GM21786 (cell line): Measurements from ENCODE around the gene C16orf54.
"Not testable (repeated sequence)": the region's sequence is repeated elsewhere in the genome, so short reads cannot be mapped to it uniquely, and the experiment has no call there.

Source experiments
- ATAC-seq: cut with Tn5 transposase; IDR thresholded peaks from one replicate; pipeline ENCODE4 v1.9.1; 2021; ENCODE audit not compliant: unreplicated experiment

Gene C16orf54

DNA sequence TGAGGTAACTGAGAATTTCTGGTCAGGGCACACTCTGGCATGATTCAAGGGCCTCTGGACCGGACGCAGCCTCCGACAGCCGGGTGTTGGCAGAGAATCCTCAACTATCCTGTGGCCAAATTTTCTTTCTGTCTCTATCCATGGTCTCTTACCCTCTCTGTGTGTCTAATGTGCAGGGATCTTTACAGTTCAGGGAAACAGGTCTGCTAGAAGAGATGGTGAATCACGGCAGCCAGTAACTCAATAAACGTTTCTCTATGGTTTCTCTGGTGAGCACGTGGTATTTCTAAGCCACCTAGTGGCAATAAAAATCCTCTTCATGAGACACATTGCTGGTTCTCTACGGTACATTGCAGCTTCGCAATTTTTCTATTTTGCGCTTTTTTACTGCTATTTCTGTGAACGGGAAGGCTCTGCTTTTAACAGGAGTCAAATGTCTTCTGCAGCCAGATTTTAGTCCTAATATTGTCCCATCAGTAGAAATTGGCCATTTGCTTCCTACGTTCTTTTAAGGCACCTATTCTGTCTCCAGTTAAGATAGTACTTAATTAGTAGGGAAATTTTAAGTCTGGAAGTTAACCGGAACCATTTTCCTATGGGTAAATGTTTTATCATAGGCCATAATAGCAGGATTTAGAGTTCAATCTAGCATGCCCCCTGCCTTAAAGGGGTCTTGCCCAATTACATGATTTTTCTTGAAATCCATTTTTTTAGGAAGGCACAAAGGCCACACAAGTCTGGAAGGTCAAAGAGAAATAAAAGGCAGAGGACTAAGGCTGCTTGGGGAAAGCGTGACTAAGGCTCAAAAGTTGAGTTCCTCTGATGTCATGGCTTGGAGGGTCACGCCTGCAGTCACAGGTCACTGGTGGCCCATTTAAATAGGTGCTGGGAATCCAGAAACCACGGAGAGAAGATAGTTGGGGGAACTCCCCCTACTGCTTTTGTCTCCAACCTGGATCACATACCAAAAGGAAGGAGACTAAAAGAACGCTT, 35.3 kb downstream of the C16orf54 start:
- ATAC-seq: no peak

DNA sequence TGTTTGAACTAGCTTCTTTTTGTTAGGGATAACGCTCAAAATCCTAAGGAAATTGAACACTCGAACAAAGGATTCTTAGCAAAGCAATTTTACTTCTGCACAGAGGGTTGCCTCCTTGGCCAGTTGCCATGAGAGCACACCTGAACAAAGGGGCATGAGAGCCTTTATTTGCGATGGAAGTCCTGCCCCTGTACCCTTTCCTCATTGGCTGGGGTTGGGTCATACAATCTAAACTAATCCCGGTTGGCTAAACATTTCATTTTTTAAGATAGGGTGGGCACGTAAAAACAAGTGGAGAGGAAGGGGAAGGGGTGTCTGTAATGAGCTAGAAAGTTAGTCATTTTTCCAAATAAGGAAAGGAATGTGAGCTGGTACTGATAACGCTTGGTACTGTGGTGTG, 36.1 kb downstream of the C16orf54 start:
- ATAC-seq: not testable (repeated sequence)

DNA sequence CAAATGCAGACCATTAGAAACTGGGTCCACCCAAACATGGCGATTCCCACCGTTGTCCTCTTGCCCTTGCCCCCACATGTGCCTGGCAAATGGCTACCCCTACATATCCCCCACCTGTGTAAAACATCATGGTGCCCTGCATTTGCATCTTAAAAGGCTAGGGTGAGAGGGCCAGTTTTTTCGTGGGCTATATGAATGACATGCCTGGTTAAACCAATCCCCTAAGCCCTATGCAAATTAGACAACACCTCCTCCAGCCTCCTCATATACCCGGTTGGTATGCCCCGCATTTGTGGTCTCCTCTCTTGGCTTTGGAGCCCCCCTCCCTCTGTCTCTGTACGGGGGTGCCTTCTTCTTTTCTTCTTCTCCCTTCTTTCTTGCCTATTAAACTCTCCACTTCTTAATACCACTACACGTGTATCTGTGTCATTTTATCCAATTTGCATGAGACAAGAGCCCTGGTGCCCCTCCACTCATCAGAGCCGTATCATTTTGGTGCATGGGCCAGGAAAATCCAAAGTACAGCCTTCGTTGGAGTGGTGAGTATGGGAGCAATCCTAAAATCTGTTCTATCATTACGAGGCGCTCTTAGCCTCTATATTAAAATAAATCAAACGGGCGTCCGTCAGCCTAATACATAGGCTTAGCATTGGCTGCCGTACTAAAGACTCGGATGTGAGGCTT, 36.7 kb downstream of the C16orf54 start:
- no peak for ATAC-seq

DNA sequence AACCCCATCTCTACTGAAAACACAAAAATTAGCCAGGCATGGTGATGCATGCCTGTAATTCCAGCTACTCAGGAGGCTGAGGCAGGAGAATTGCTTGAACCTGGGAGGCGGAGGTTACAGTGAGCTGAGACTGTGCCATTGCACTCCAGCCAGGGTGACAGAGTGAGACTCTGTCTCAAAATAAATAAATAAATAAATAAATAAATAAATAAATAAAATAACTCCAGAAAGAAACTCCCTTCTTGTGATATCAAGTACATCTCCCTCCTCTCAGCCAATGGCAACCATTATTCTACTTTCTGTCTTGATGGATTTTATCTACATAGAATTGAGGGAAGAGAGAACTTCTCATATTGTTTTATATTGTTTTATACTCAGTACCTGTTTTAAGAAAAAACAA, 38.6 kb downstream of the C16orf54 start:
- ATAC-seq: not testable (repeated sequence)

DNA sequence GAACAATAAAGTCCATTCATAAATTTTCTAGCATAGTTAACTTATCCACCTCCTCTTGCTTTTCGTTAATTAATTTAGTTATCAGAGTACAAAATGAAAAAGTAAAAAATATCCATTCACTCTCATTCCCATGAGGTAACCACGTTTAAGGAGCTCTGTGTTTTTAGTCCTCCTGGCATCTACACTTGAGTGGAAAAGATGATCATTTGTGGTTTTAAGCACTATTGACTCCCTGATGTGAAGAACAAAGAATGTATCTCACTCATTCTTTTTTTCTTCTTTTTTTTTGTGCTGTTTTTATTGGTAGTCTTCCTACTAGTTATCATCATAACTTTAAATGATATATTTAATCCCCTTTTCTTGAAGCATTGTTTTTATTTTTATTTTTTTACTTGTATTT, 40.8 kb downstream of the C16orf54 start:
- ATAC-seq: no peak

DNA sequence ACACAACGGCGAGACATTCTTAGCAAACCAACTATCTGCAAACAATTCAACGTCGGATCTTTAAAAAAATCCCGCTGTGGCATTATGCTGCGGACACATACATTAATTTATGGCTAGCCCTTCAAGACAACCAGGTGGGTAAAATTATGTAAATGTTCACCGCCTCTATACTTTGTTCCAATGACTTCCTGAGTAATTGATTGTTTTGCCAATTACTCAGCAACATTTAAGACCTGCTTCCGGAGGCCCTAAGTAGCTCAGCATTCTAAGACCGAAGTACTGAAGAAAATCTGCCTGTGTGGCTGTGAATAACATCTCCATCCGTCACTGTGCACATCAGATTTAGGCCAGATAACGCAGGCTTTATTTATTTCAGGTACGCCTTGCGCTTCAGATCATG, 43.5 kb downstream of the C16orf54 start:
- ATAC-seq: peak; percentile 25

DNA sequence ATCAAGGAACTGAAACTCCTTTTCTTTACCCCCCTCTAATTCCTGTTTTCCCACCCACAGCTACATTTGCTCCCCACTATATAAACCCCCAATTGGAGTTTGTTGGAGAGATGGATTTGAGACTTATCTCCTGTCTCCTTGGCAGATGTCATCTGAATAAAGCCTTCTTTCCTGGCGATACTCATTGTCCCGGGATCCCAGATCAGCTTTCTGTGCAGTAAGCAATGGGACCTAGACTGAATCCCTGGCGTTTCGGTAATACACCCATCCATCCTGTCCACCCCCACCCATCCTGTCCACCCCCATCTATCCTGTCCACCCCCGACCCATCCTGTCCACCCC, 44.6 kb downstream of the C16orf54 start:
- ATAC-seq: no peak

DNA sequence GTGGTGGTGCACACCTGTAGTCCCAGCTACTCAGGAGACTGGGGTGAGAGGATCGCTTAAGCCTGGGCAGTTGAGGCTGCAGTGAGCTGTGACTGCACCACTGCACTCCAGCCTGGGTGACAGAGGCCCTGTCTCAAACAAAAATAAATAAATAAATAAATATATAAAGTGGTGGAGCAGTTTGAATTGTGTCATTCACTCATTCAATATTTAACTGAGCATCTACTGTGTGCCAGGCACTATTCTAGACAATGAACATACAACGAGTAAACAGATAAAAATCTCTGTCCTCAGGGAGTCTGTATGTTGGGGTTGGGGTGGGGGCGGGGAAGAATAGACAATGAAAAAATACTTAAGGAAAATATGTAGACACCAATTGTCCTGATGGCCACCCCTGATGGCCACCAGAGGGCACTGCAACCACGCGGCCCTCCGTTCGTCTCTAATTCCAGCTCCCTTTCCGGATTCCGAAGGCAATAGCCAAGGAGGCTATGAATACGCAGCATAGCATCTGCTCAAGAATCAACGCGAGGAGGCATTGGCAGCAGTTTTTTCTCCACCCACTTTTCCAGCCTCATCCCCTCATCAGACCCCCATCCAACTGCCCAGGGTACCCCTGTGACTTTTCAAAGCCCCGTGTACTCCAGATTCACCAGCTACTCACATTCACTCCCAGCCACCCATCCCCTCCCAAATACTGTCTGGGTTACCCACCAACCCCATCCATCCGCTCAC, 45.4 kb downstream of the C16orf54 start:
- no peak for ATAC-seq

DNA sequence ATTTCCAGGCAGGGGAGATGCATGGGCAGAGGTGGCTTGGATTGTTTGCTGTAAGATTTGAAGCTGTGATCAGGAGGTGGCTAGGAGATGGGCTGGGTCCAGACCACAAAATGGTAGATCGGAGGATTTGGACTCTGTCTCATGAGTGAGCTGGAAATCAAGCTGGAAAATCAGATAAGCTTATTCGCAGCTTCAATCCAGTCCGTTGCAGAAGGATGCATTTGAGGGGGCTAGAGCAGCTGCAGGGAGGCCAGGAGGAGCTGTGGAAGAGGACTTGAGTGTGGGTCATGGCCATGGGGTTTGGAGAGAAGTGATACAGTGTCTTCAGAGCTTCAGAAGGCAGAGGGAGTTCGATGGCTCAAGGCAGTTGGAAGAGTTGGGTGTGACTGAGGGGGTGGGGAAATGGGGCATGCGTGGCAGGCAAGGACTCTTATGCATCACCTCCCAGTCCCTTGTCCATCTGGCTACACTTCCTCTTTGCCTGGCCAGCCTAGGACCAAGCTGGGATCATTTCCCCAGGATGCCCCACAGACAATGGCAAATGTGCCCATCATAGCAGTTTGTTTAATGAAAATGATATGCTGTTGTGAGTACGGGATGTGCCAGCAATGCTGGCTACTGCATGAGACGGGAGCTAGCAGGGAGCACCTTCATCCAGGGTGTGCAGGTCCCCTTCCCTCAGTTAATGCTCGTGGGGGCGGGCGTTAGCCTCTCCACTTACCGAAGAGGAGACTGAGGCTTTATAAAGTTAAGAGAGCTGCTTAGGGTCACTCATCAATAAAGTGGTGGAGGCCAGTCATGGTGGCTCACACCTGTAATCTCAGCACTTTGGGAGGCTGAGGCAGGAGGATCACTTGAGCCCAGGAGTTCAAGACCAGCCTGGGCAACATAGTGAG, 46.2 kb downstream of the C16orf54 start:
- no peak for ATAC-seq

DNA sequence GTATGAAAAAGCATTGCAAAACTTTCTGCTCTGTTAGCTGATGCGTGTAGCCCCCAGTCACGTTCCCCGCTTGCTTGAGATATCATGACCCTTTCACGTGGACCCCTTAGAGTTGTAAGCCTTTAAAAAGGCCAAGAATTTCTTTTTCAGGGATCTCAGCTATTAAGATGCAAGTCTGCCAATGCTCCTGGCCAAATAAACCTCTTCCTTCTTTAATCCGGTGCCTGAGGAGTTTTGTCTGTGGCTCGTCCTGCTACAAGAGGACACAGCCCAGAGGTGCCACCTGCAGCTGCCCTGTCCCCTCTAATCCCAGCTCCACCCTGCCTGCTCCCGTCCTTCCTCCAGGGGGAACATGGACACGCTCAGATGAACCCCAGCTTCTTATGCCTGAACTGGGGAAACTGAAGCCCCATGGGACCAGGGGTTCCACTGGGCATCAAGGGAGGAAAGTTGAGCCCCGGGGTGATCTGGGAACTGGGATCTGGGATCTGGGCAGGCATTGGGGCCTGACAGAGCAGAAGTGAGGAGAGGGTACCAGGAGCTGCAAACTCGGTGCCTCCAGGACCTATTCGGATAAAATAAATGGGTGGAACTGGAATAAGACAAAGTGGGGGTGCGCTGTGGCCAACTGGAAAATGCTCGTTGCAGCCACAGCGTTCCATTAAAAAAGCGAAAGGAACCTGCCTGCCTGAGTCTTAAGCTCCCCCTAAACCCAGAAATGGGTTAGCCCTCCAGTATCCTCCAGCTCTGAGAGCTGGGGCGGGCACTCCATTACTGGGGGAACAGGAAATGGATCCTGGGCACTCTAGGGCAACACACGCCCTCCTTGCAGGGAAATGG, 47.1 kb downstream of the C16orf54 start:
- no peak for ATAC-seq

DNA sequence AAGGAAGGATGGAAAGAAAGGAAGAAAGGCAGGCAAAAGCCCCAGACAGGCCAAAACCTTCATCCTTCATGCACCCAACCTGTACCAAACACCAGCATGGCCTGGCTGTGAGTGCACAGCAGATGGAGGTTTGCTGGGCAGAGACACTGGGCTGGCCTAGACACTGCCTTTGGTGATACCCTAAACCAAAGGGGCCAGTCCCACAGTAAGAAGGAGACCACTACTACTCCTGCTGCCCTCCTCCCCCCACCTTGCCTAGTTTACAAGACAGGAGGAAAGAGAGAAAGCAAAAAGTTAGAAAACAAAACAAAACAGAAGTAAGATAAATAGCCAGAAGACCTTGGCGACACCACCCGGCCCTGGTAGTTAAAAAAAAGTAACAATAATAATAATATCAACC, 47.7 kb downstream of the C16orf54 start:
- no peak for ATAC-seq

DNA sequence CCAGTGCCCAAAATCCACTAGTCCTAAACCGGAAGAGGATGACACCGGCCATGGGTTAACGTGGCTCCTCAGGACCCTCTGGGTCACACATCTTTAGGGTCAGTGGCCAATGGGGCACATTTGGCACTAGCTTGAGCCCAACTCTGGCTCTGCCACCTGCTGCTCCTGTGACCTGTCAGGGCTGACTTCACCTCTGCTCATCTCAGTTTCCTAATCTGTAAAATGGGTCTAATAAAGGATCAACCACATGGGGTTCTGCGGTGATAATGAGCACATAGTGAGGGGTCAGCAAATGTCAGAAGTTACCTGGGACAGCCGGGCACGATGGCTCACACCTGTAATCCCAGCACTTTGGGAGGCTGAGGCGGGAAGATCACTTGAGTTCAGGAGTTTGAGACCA, 48.4 kb downstream of the C16orf54 start:
- no peak for ATAC-seq

DNA sequence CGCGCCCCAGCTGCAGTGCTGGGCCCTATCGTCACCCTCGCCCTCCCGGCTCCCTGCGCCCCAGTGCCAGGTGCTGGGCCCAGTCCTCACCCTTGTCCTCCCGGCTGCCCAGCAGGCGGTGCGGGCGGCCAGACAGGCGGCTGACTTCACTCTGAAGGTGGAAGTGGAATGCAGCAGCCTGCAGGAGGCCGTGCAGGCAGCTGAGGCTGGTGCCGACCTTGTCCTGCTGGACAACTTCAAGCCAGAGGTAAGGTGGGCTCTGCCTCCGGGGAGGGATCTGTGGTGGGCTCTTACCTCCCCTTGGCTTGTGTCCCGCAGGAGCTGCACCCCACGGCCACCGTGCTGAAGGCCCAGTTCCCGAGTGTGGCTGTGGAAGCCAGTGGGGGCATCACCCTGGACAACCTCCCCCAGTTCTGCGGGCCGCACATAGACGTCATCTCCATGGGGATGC, 48.9 kb downstream of the C16orf54 start:
- no peak for ATAC-seq

DNA sequence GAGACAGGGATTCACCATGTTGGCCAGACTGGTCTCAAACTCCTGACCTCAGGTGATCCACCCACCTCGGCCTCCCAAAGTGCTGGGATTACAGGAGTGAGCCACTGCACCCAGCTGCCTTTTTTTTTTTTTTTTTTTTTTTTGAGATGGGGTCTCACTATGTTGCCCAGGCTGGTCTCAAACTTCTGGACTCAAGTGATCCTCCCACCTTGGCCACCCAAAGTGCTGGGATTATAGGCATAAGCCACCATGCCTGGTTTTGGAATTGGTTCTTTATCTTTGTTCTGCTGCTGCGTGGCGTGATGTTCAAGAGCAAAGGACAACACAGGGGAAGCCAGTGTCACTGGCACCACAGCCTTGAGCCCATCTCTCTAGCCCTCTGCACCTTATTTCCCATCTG, 50.1 kb downstream of the C16orf54 start:
- ATAC-seq: not testable (repeated sequence)

DNA sequence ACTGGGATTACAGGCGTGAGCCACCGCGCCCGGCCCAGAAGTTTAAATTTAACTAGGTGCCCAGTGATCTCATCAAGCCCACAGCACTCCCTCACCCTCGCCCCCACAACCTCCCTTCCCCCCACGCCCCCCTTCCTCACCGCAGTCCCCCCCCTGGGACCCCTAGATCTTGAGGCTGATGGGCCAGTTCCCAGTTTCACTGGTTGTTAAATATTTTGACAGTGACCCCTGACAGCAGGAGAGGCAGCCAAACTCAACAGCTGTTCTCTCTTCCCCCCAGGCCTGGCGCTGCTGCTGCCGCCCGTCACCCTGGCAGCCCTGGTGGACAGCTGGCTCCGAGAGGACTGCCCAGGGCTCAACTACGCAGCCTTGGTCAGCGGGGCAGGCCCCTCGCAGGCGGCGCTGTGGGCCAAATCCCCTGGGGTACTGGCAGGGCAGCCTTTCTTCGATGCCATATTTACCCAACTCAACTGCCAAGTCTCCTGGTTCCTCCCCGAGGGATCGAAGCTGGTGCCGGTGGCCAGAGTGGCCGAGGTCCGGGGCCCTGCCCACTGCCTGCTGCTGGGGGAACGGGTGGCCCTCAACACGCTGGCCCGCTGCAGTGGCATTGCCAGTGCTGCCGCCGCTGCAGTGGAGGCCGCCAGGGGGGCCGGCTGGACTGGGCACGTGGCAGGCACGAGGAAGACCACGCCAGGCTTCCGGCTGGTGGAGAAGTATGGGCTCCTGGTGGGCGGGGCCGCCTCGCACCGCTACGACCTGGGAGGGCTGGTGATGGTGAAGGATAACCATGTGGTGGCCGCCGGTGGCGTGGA, 51.2 kb downstream of the C16orf54 start:
- no peak for ATAC-seq

DNA sequence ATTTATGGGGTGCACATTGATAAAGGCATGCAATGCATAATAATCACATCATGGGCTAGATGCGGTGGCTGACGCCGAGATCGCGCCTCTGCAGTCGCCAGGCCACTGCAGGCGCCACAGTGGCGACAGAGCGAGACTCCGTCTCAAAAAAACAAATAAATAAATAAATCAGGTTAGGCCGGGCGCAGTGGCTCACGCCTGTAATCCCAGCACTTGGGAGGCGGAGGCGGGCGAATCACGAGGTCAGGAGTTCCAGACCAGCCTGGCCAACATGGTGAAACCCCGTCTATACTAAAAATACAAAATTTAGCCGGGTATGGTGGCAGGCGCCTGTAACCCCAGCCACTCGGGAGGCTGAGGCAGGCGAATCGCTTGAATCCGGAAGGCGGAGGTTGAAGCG, 53.2 kb downstream of the C16orf54 start:
- ATAC-seq: not testable (repeated sequence)
